Measurements from ENCODE around the gene ANKRD34A.

The ANKRD34A gene

DNA sequence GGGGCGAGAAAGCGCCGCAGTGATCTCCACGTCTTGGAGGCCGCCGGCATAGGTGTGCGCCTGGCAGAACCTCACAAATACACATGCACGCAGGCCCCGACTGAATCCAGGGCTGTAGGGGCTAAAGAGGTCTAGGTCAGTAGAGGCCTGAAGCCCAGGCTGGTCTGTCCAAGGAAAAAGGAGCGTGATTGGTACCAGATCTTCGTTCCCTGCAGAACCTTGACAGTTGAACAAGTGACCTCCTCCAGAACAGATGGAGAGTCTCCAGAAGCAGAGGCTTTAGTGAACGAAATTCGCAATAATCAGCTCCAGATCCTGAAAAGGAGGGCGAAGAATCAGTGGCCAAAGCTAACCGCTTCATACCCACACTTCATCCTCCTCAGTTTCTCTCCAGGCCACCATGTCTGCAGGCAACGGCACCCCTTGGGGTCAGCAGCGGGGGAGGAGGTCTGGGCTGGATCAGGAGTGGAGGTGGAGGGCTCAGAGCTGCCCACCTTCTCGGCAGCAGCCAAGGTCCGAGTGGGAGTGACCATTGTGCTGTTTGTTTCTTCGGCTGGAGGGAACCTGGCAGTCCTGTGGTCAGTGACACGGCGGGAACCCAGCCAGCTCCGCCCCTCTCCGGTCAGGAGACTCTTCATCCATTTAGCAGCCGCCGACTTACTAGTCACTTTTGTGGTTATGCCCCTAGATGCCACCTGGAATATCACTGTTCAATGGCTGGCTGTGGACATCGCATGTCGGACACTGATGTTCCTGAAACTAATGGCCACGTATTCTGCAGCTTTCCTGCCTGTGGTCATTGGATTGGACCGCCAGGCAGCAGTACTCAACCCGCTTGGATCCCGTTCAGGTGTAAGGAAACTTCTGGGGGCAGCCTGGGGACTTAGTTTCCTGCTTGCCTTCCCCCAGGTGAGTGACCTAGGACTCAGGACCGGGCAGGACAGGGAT is 45.1 kb downstream of the ANKRD34A start:
- peak; percentile 20 for ATAC-seq (ENCODE audit: insufficient read depth, low read depth)
- Histone ChIP-seq H3K36me3 (ENCODE audit: insufficient read depth, low read length) (peaks cover 19% of the 10 kb centered on the region; the same call in 1 of the 2 replicates), H4K20me1 (ENCODE audit: insufficient read depth, low read length) (no peaks in the 10 kb centered on the region), H3K4me1 (ENCODE audit: insufficient read depth, low read length) (peaks cover 34% of the 10 kb centered on the region), H3K79me2 (ENCODE audit: insufficient read depth, low read length) (peaks cover 12% of the 10 kb centered on the region), H3K9me3 (ENCODE audit: insufficient read depth, low read length, severe bottlenecking) (no peaks in the 10 kb centered on the region), H3K9ac (ENCODE audit: low read depth, low read length) (peak overlapping the region; percentile 78), H3K27ac (ENCODE audit: low read length) (peak overlapping the region; percentile 84), H3K4me3 (ENCODE audit: low read depth in 1 of 2, low read length in 2 of 2) (peak overlapping the region; percentile 67 to 94; a peak in 3 of 4 replicates), H3K4me2 (ENCODE audit: insufficient read depth, low read length) (peak overlapping the region; percentile 87), H3K27me3 (ENCODE audit: insufficient read depth, low read length, poor library complexity) (no peaks in the 10 kb centered on the region), H2AFZ (ENCODE audit: low read depth, low read length) (peak overlapping the region; percentile 94)
- no peak for DNase-seq
- TF ChIP-seq, protein P1, sequence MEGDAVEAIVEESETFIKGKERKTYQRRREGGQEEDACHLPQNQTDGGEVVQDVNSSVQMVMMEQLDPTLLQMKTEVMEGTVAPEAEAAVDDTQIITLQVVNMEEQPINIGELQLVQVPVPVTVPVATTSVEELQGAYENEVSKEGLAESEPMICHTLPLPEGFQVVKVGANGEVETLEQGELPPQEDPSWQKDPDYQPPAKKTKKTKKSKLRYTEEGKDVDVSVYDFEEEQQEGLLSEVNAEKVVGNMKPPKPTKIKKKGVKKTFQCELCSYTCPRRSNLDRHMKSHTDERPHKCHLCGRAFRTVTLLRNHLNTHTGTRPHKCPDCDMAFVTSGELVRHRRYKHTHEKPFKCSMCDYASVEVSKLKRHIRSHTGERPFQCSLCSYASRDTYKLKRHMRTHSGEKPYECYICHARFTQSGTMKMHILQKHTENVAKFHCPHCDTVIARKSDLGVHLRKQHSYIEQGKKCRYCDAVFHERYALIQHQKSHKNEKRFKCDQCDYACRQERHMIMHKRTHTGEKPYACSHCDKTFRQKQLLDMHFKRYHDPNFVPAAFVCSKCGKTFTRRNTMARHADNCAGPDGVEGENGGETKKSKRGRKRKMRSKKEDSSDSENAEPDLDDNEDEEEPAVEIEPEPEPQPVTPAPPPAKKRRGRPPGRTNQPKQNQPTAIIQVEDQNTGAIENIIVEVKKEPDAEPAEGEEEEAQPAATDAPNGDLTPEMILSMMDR (IDR thresholded peaks at IDR 0.05; ENCODE audit: borderline replicate concordance, extremely low read depth, low read length, poor library complexity, severe bottlenecking), result no peak
- no peak for TF ChIP-seq EZH2 (IDR thresholded peaks at IDR 0.05; ENCODE audit: borderline replicate concordance, low read depth, low read length, severe bottlenecking)

- Histone ChIP-seq H3K9ac (ENCODE audit: low read depth, low read length) (peak within 1 kb of the TSS; percentile 78), H3K4me1 (ENCODE audit: insufficient read depth, low read length) (peaks cover 34% of the 10 kb centered on the region), H3K27me3 (ENCODE audit: insufficient read depth, low read length, poor library complexity) (no peaks in the 10 kb centered on the region), H3K4me3 (ENCODE audit: low read depth in 1 of 2, low read length in 2 of 2) (peak within 1 kb of the TSS; percentile 67 to 94; a peak in 3 of 4 replicates), H3K9me3 (ENCODE audit: insufficient read depth, low read length, severe bottlenecking) (no peaks in the 10 kb centered on the region), H3K27ac (ENCODE audit: low read length) (peak within 1 kb of the TSS; percentile 84), H3K79me2 (ENCODE audit: insufficient read depth, low read length) (peaks cover 12% of the 10 kb centered on the region), H3K36me3 (ENCODE audit: insufficient read depth, low read length) (peaks cover 13% of the 10 kb centered on the region; the same call in 1 of the 2 replicates), H2AFZ (ENCODE audit: low read depth, low read length) (peak within 1 kb of the TSS; percentile 94), H4K20me1 (ENCODE audit: insufficient read depth, low read length) (no peaks in the 10 kb centered on the region), H3K4me2 (ENCODE audit: insufficient read depth, low read length) (peak within 1 kb of the TSS; percentile 87)
- TF ChIP-seq, protein P1 (IDR thresholded peaks at IDR 0.05; ENCODE audit: borderline replicate concordance, extremely low read depth, low read length, poor library complexity, severe bottlenecking), result no peak
- no peak for TF ChIP-seq EZH2 (IDR thresholded peaks at IDR 0.05; ENCODE audit: borderline replicate concordance, low read depth, low read length, severe bottlenecking)
- ATAC-seq (ENCODE audit: insufficient read depth, low read depth) (peak; percentile 92), DNase-seq (peak; percentile 92)
Measured at GRCh38 chr1:145918144-145918991, 46.0 kb downstream of the ANKRD34A start, which contains the start of gene PEX11B. PEX11B (minus strand) TSS chr1:145918717; CDS start chr1:145918688, 29 bp downstream.

DNA sequence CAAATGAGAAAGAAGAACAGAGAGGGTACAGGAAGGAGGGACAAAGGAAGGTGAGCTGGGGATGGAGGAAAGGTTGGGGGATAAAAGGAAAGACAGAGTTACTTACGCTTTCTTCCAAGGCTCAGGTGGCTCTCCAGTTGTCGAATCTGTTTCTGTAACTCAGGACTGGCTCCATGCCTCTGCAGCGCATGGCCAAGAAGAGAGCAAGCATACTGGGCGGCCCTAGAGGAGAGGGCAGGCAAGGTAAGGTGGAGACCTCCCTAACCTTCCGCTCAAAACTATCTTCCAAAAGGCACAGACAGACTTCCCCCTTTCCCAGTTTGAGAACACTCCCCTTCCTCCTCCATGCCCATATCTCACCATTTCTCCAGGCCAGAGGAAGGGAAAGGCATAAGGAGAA is 46.8 kb downstream of the ANKRD34A start:
- Histone ChIP-seq H3K27ac (ENCODE audit: low read length) (peak overlapping the region; percentile 84), H3K36me3 (ENCODE audit: insufficient read depth, low read length) (peaks cover 11% of the 10 kb centered on the region; the same call in 1 of the 2 replicates), H3K9ac (ENCODE audit: low read depth, low read length) (peak overlapping the region; percentile 78), H3K4me2 (ENCODE audit: insufficient read depth, low read length) (peak overlapping the region; percentile 87), H3K9me3 (ENCODE audit: insufficient read depth, low read length, severe bottlenecking) (no peaks in the 10 kb centered on the region), H2AFZ (ENCODE audit: low read depth, low read length) (peak overlapping the region; percentile 94), H4K20me1 (ENCODE audit: insufficient read depth, low read length) (no peaks in the 10 kb centered on the region), H3K4me1 (ENCODE audit: insufficient read depth, low read length) (peaks cover 34% of the 10 kb centered on the region), H3K27me3 (ENCODE audit: insufficient read depth, low read length, poor library complexity) (no peaks in the 10 kb centered on the region), H3K79me2 (ENCODE audit: insufficient read depth, low read length) (peaks cover 12% of the 10 kb centered on the region), H3K4me3 (ENCODE audit: low read depth in 1 of 2, low read length in 2 of 2) (peak overlapping the region; percentile 67 to 94; a peak in 3 of 4 replicates)
- ATAC-seq (ENCODE audit: insufficient read depth, low read depth), result no peak
- DNase-seq, result no peak
- TF ChIP-seq, protein P1 (IDR thresholded peaks at IDR 0.05; ENCODE audit: borderline replicate concordance, extremely low read depth, low read length, poor library complexity, severe bottlenecking), result no peak
- no peak for TF ChIP-seq EZH2 (IDR thresholded peaks at IDR 0.05; ENCODE audit: borderline replicate concordance, low read depth, low read length, severe bottlenecking)
